ENCODE results near the gene AMOTL1.

- TF ChIP-seq CTCF (IDR thresholded peaks at IDR 0.05): no peak
- no peak for TF ChIP-seq POLR2A (IDR thresholded peaks at IDR 0.05)
These were observed 88.3 kb downstream of the AMOTL1 start for GRCh38 chr11:94856443-94856842.
